Neutrophil (primary cell): Measurements from ENCODE around the gene TEX12.

Experiments used
- H3K27ac ChIP-seq: fragments of 200-600 bp; sonication (generic); 2 replicates; pipeline ENCODE4 v1.5.1; 2016; ENCODE audit warnings: mild to moderate bottlenecking, moderate library complexity
- H3K27me3 ChIP-seq: fragments of 200-600 bp; sonication (generic); 2 replicates; pipeline ENCODE4 v1.6.0; 2016; ENCODE audit warnings: mild to moderate bottlenecking
- H3K36me3 ChIP-seq: fragments of 200-600 bp; sonication (generic); 2 replicates; pipeline ENCODE4 v1.5.1; 2017
- H3K4me1 ChIP-seq, 2 experiments: fragments of 200-600 bp in 1 of 2; sonication (generic) in 1 of 2; 1 replicate in 1 of 2; 2 replicates in 1 of 2; pipeline versions ENCODE4 v1.5.1 to v1.6.1; 2013 to 2016; ENCODE audit warnings: low read depth in 1 of 2, low read length in 1 of 2, mild to moderate bottlenecking in 1 of 2, moderate library complexity in 1 of 2; ENCODE audit not compliant: control insufficient read depth in 1 of 2, insufficient read depth in 1 of 2
- H3K4me3 ChIP-seq, 2 experiments: fragments of 200-600 bp in 1 of 2; sonication (generic) in 1 of 2; 1 replicate in 1 of 2; 2 replicates in 1 of 2; pipeline ENCODE4 v1.5.1; 2013 to 2016; ENCODE audit warnings: low read depth in 1 of 2, low read length in 1 of 2, mild to moderate bottlenecking in 1 of 2, moderate library complexity in 1 of 2
- H3K9me3 ChIP-seq: fragments of 200-600 bp; sonication (generic); 2 replicates; pipeline ENCODE4 v1.5.1; 2016
- TF ChIP-seq, protein P1 (sequence below): fragments of 200-600 bp; sonication (generic); IDR thresholded peaks from 2 replicates; pipeline ENCODE4 v1.5.1; 2016; ENCODE audit warnings: antibody characterized with exemption

The TEX12 gene

DNA sequence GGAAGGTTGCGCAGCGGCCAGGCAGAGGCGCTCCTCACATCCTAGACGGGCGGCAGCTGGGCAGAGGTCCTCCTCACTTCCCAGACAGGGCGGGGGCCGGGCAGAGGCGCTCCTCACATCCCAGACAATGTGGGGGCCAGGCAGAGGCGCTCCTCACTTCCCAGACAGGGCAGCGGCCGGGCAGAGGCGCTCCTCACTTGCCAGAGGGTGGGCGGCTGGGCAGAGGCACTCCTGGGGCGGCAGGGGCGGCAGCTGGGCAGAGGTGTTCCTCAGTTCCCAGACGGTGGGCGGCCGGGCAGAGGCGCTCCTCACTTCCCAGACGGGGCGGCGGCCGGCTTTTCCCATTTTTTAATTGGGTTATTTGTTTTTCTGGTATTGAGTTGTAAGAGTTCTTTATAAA lies 38.9 kb downstream of the TEX12 start:
- Histone ChIP-seq H3K27me3 (no peaks in the 10 kb centered on the region), H3K4me1 (no peaks in the 10 kb centered on the region), H3K36me3 (no peaks in the 10 kb centered on the region), H3K4me3 (no peak overlapping the region), H3K9me3 (no peaks in the 10 kb centered on the region), H3K27ac (no peak overlapping the region)
- TF ChIP-seq, protein P1, sequence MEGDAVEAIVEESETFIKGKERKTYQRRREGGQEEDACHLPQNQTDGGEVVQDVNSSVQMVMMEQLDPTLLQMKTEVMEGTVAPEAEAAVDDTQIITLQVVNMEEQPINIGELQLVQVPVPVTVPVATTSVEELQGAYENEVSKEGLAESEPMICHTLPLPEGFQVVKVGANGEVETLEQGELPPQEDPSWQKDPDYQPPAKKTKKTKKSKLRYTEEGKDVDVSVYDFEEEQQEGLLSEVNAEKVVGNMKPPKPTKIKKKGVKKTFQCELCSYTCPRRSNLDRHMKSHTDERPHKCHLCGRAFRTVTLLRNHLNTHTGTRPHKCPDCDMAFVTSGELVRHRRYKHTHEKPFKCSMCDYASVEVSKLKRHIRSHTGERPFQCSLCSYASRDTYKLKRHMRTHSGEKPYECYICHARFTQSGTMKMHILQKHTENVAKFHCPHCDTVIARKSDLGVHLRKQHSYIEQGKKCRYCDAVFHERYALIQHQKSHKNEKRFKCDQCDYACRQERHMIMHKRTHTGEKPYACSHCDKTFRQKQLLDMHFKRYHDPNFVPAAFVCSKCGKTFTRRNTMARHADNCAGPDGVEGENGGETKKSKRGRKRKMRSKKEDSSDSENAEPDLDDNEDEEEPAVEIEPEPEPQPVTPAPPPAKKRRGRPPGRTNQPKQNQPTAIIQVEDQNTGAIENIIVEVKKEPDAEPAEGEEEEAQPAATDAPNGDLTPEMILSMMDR: no peak

GRCh38 chr11:112210890-112211289 lies 43.7 kb downstream of the TEX12 start:
- Histone ChIP-seq H3K4me3 (no peak overlapping the region), H3K36me3 (no peaks in the 10 kb centered on the region), H3K27me3 (no peaks in the 10 kb centered on the region), H3K4me1 (peaks cover 6 to 20% of the 10 kb centered on the region in 2 experiments), H3K9me3 (no peaks in the 10 kb centered on the region), H3K27ac (no peak overlapping the region)
- TF ChIP-seq, protein P1: no peak

DNA sequence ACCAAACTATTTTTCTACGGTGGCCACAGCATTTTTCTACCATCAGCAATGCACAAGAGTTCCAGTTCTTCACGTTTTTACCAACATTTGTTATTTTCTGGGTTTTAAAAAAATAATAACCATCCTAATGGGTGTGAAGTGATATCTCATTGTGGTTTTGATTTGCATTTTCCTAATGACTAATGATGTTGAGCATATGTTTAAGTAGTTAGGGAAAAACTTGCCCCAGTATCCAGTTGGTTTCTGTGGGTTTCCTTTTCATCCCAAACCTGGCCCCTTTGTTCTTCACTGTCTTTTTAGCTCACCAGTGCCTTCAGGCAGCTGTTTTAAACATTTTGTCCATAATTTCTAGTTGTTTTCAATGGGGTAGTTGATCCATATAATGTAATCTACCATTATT lies 44.4 kb downstream of the TEX12 start:
- Histone ChIP-seq H3K9me3 (no peaks in the 10 kb centered on the region), H3K36me3 (no peaks in the 10 kb centered on the region), H3K27ac (no peak overlapping the region), H3K4me1 (peaks cover 6 to 20% of the 10 kb centered on the region in 2 experiments), H3K4me3 (no peak overlapping the region), H3K27me3 (no peaks in the 10 kb centered on the region)
- TF ChIP-seq, protein P1: no peak

DNA sequence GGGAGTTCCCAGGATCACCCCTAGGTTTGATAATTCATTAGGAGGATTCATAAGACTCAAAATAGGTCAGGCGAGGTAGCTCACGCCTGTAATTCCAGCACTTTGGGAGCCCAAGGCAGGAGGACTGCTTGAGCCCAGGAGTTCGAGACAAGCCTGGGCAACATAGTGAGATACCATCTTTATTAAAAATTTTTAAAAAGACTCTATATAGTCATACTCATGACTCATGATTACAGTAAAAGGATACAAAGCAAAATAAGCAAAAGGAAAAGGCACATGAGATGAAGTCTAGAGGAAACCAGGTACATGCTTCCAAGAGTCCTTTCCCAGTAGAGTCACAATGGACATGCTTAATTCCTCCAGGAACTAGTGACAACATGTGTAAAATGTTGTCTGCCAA lies 45.1 kb downstream of the TEX12 start:
- Histone ChIP-seq H3K27me3 (no peaks in the 10 kb centered on the region), H3K4me3 (no peak overlapping the region), H3K9me3 (no peaks in the 10 kb centered on the region), H3K4me1 (peaks cover 6 to 20% of the 10 kb centered on the region in 2 experiments), H3K36me3 (no peaks in the 10 kb centered on the region), H3K27ac (no peak overlapping the region)
- TF ChIP-seq, protein P1: no peak

DNA sequence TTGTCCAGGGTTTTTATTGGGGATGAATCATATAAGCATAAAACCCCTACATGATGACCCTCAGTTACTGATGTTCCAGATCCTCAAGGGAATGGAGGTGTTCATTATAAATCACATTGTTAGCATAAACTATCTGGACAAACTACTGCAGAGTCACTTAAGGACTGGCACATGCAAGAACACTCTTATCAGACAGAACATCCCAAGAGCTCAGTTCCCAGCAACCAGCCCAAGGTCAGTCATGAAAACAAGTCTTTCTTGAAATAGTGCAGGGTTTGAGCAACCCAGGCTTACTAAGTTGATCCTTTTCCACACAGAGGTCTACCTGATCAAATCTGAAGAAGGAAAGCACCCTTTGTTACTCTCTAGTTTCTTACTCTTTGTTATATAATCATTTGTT lies 45.5 kb downstream of the TEX12 start:
- no peak overlapping the region for H3K4me3 ChIP-seq
- peaks cover 6 to 20% of the 10 kb centered on the region in 2 experiments for H3K4me1 ChIP-seq
- H3K9me3 ChIP-seq: no peaks in the 10 kb centered on the region
- no peaks in the 10 kb centered on the region for H3K36me3 ChIP-seq
- TF ChIP-seq, protein P1: no peak
- no peaks in the 10 kb centered on the region for H3K27me3 ChIP-seq
- H3K27ac ChIP-seq: no peak overlapping the region

- no peaks in the 10 kb centered on the region for H3K27me3 ChIP-seq
- H3K9me3 ChIP-seq: no peaks in the 10 kb centered on the region
- no peaks in the 10 kb centered on the region for H3K36me3 ChIP-seq
- TF ChIP-seq, protein P1: no peak
- no peak overlapping the region for H3K4me3 ChIP-seq
- peaks cover 6 to 20% of the 10 kb centered on the region in 2 experiments for H3K4me1 ChIP-seq
- H3K27ac ChIP-seq: no peak overlapping the region
Observed at GRCh38 chr11:112213753-112214152, 46.6 kb downstream of the TEX12 start.
